ENCODE results near the gene CASTOR1. TPM values are rescaled to one million over a fixed set of nuclear protein-coding genes. Genes with fewer than 3 reads are reported as not detected.

Gene CASTOR1
- total RNA-seq, 3 donors from 2014 or later: 15.5 to 26.6 (median 20.6) TPM

DNA sequence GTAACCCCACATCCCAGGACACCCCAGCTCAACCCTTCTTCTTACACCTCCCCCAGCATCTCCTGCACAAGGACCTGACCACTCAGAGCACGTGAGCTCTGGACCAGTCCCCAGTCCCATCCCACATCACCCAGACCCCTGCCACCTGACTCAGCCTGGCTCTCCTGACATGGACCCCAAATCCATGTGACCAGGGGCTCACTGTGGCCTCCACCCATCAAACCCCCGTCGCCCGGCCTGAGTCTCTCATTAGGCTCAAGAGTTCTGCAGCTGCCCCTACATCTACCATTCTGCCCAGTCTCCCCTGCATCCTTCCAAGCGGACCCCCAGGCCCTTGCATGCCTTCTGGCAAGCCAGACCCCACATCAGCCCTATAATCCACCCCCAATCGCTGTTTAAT, 40.8 kb downstream of the CASTOR1 start:
- Histone ChIP-seq H3K36me3 (no peaks in the 10 kb centered on the region), H3K9me3 (no peaks in the 10 kb centered on the region), H3K4me3 (peak overlapping the region in 2 of 3 donors; percentile 14 to 31), H3K27me3 (no peaks in the 10 kb centered on the region), H3K4me1 (peaks cover 0 to 9% of the 10 kb centered on the region in 2 donors), H3K27ac (peak overlapping the region in 1 of 2 donors; percentile 48)
- intact Hi-C loops (cut with DNase I; ENCODE audit: low total_unique reads): no loop called here
- no peak for DNase-seq (ENCODE audit: low spot score in 2 of 2)
- TF ChIP-seq POLR2A (IDR thresholded peaks at IDR 0.05) (no peak), CTCF (IDR thresholded peaks at IDR 0.05) (no peak), POLR2AphosphoS5 (IDR thresholded peaks at IDR 0.05) (no peak)

- Histone ChIP-seq H3K9me3 (no peaks in the 10 kb centered on the region), H3K27ac (no peak overlapping the region), H3K4me3 (no peak overlapping the region), H3K36me3 (no peaks in the 10 kb centered on the region), H3K4me1 (peaks cover 0 to 9% of the 10 kb centered on the region in 2 donors), H3K27me3 (no peaks in the 10 kb centered on the region)
- intact Hi-C loops (cut with DNase I; ENCODE audit: low total_unique reads): no loop called here
- TF ChIP-seq CTCF (IDR thresholded peaks at IDR 0.05): no peak
- no peak for TF ChIP-seq POLR2A (IDR thresholded peaks at IDR 0.05)
- TF ChIP-seq POLR2AphosphoS5 (IDR thresholded peaks at IDR 0.05): no peak
- no peak for DNase-seq (ENCODE audit: low spot score in 2 of 2)
Observed at GRCh38 chr22:30247974-30248373, 41.3 kb downstream of the CASTOR1 start.

DNA sequence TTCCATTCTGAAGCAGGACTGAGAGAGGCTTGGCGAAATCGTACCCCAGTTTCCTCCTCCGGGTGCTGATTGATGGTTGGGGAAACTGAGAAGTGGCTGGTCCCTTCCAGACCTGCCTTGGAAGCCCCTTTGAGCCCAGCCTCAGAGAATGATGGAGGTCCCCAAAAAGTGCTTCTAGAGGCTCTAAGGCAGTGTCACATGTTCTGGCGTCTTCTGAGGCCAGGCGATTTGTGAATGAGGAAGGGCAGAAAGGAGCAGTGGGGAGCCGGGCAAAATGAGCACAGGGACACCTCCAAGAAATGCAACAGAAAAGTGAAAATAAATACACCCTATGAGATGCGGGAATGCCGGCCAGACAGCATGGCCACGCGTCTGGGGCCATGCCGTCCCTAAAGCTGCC, 41.7 kb downstream of the CASTOR1 start:
- no peaks in the 10 kb centered on the region for H3K36me3 ChIP-seq
- TF ChIP-seq POLR2A (IDR thresholded peaks at IDR 0.05) (no peak), CTCF (IDR thresholded peaks at IDR 0.05) (no peak), POLR2AphosphoS5 (IDR thresholded peaks at IDR 0.05) (no peak)
- no peaks in the 10 kb centered on the region for H3K9me3 ChIP-seq
- H3K27ac ChIP-seq: no peak overlapping the region
- no peaks in the 10 kb centered on the region for H3K27me3 ChIP-seq
- intact Hi-C loops (cut with DNase I; ENCODE audit: low total_unique reads): no loop called here
- no peak for DNase-seq (ENCODE audit: low spot score in 2 of 2)
- peak overlapping the region in 1 of 3 donors; percentile 77 for H3K4me3 ChIP-seq
- H3K4me1 ChIP-seq: peaks cover 0 to 9% of the 10 kb centered on the region in 2 donors

DNA sequence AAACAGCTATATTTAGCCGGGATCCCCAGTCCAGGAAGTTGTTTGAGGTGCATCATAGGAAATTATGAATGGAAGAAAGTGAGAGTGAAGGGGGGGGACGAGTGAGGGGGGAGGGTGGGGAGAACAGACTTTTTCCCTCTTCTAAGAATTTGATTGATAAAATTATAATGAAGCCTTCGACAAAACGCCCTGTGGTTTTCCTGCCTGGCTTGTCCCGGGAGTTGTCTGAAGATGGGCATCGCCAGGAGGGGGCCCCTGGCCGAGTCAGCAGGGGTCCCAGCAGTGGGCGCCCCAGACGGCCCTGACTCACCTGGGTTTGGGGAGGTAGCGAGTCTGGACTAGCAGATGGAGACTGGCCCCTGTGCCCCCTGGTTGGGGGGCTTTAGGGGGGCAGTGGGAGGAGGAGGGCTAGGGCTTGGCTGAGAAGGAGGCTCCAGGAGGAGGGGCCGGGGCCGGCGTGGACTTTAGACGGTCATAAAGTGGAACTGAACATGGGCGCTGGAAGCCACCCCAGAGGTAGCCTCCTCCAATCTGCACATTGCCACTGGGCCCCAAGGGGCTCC, 42.4 kb downstream of the CASTOR1 start:
- intact Hi-C loops (cut with DNase I; ENCODE audit: low total_unique reads): no loop called here
- H3K27ac ChIP-seq: no peak overlapping the region

More for the DNA sequence above, 42.4 kb downstream of the CASTOR1 start:
- TF ChIP-seq CTCF (IDR thresholded peaks at IDR 0.05): no peak
- TF ChIP-seq POLR2AphosphoS5 (IDR thresholded peaks at IDR 0.05): no peak
- no peak for TF ChIP-seq POLR2A (IDR thresholded peaks at IDR 0.05)
- Histone ChIP-seq H3K9me3 (no peaks in the 10 kb centered on the region), H3K4me1 (peaks cover 0 to 9% of the 10 kb centered on the region in 2 donors), H3K27me3 (no peaks in the 10 kb centered on the region), H3K4me3 (peak overlapping the region; percentile 38 to 77 (median 59)), H3K36me3 (no peaks in the 10 kb centered on the region)
- no peak for DNase-seq (ENCODE audit: low spot score in 2 of 2)

Measured in breast epithelium (tissue), 4 donors.